Activated T-cell treated with anti-CD3 and anti-CD28 coated beads for 4 hours (primary cell): ENCODE measurements around the gene DNMBP.

Experiments
- DNase-seq: peaks from one replicate; pipeline ENCODE4 v3.0.0-alpha.2; 2020

The DNMBP gene

GRCh38 chr10:100009793-100010676, at the start of gene DNMBP:
DNMBP (minus strand) TSS chr10:100009947; CDS start chr10:99972124, 37,823 bp downstream.
- peak; percentile 77 for DNase-seq

GRCh38 chr10:100057948-100058347, 48.2 kb upstream of the DNMBP start:
- DNase-seq = no peak

GRCh38 chr10:100053686-100054460, 44.1 kb upstream of the DNMBP start:
- DNase-seq = no peak

- DNase-seq = peak; percentile 76
Measured at GRCh38 chr10:100046021-100046486, 36.3 kb upstream of the DNMBP start.

- DNase-seq = no peak
Measured at GRCh38 chr10:100045592-100045991, 35.8 kb upstream of the DNMBP start.

- no peak for DNase-seq
Measured at GRCh38 chr10:100043796-100044195, 34.0 kb upstream of the DNMBP start.

- DNase-seq = no peak
Measured at GRCh38 chr10:100043344-100043743, 33.6 kb upstream of the DNMBP start.

GRCh38 chr10:100041306-100042002, 31.7 kb upstream of the DNMBP start:
- no peak for DNase-seq

- no peak for DNase-seq
Measured at GRCh38 chr10:100038561-100039071, 28.9 kb upstream of the DNMBP start.

GRCh38 chr10:100037758-100038315, 28.1 kb upstream of the DNMBP start:
- DNase-seq = no peak

GRCh38 chr10:100036850-100037249, 27.1 kb upstream of the DNMBP start:
- no peak for DNase-seq

- DNase-seq = no peak
Measured at GRCh38 chr10:100033766-100034418, 24.1 kb upstream of the DNMBP start.

- DNase-seq = no peak
Measured at GRCh38 chr10:100027416-100027815, 17.7 kb upstream of the DNMBP start.

GRCh38 chr10:100025576-100025975, 15.8 kb upstream of the DNMBP start:
- no peak for DNase-seq

GRCh38 chr10:100024748-100025147, 15.0 kb upstream of the DNMBP start:
- no peak for DNase-seq

- DNase-seq = no peak
Measured at GRCh38 chr10:100022403-100022802, 12.7 kb upstream of the DNMBP start.

GRCh38 chr10:100021322-100021721, 11.6 kb upstream of the DNMBP start:
- DNase-seq = no peak

GRCh38 chr10:100020886-100021253, 11.1 kb upstream of the DNMBP start:
- DNase-seq = no peak

- no peak for DNase-seq
Measured at GRCh38 chr10:100020142-100020885, 10.6 kb upstream of the DNMBP start.

- no peak for DNase-seq
Measured at GRCh38 chr10:100019787-100020141, 10.0 kb upstream of the DNMBP start.

- DNase-seq = no peak
Measured at GRCh38 chr10:100014071-100014762, 4.5 kb upstream of the DNMBP start.
